Liver (tissue), 9 donors: ENCODE measurements around the gene PSMB7. TPM values are rescaled to one million over a fixed set of nuclear protein-coding genes. Genes with fewer than 3 reads are reported as not detected.

ENCODE experiments used
- DNase-seq: peaks from one replicate; pipeline ENCODE4 v3.0.0-alpha.2; 2017; ENCODE audit warnings: low spot score
- H3K27ac ChIP-seq, 2 donors: one replicate each; pipeline ENCODE4 v1.7.0; 2013; ENCODE audit warnings: inconsistent platforms in 2 of 2, low read length in 2 of 2, control low read depth in 1 of 2, low read depth in 1 of 2, mild to moderate bottlenecking in 1 of 2
- H3K27me3 ChIP-seq, 4 donors: one replicate each; pipeline versions ENCODE4 v1.6.1 to v1.7.0; 2013; ENCODE audit warnings: low read length in 3 of 4, inconsistent platforms in 1 of 4, mild to moderate bottlenecking in 1 of 4, moderate library complexity in 1 of 4; ENCODE audit not compliant: control insufficient read depth in 4 of 4, insufficient read depth in 4 of 4
- H3K36me3 ChIP-seq, 4 donors: one replicate each; pipeline versions ENCODE4 v1.6.1 to v1.7.0; 2013; ENCODE audit warnings: low read length in 3 of 4, mild to moderate bottlenecking in 3 of 4, low read depth in 1 of 4, moderate library complexity in 1 of 4; ENCODE audit not compliant: control insufficient read depth in 4 of 4, insufficient read depth in 3 of 4
- H3K4me1 ChIP-seq, 4 donors: one replicate each; pipeline versions ENCODE4 v1.6.1 to v1.7.0; 2013; ENCODE audit warnings: low read length in 3 of 4, mild to moderate bottlenecking in 3 of 4, moderate library complexity in 1 of 4; ENCODE audit not compliant: control insufficient read depth in 4 of 4, insufficient read depth in 4 of 4
- H3K4me3 ChIP-seq, 3 donors: one replicate each; pipeline versions ENCODE4 v1.6.1 to v1.7.0; 2013; ENCODE audit warnings: low read length in 3 of 3, control low read depth in 1 of 3, low read depth in 1 of 3, mild to moderate bottlenecking in 1 of 3
- H3K9ac ChIP-seq, 2 donors: one replicate each; pipeline ENCODE4 v1.7.0; 2013; ENCODE audit warnings: low read length in 2 of 2, mild to moderate bottlenecking in 2 of 2, moderate library complexity in 2 of 2, control low read depth in 1 of 2, low read depth in 1 of 2
- H3K9me3 ChIP-seq, 4 donors: one replicate each; pipeline versions ENCODE4 v1.6.1 to v1.7.0; 2013; ENCODE audit warnings: low read length in 3 of 4; ENCODE audit not compliant: control insufficient read depth in 4 of 4
- ATF3 ChIP-seq: IDR thresholded peaks from 2 replicates; pipeline ENCODE4 v1.6.1; 2016; ENCODE audit warnings: antibody characterized with exemption
- EGR1 ChIP-seq, 2 donors: IDR thresholded peaks; 2 replicates each; pipeline ENCODE4 v1.6.1; 2016 to 2018; ENCODE audit warnings: antibody characterized with exemption in 2 of 2, low read depth in 2 of 2
- FOXA1 ChIP-seq: IDR thresholded peaks from 2 replicates; pipeline ENCODE4 v1.6.1; 2016; ENCODE audit warnings: antibody characterized with exemption
- FOXA2 ChIP-seq: IDR thresholded peaks from 2 replicates; pipeline ENCODE4 v1.6.1; 2016; ENCODE audit warnings: antibody characterized with exemption
- GABPA ChIP-seq, 2 donors: IDR thresholded peaks in 1 of 2; conservative IDR thresholded peaks in 1 of 2; 2 replicates each; pipeline ENCODE4 v1.6.1; 2016; ENCODE audit warnings: antibody characterized with exemption in 2 of 2, mild to moderate bottlenecking in 1 of 2, moderate library complexity in 1 of 2
- HNF4A ChIP-seq, 2 donors: conservative IDR thresholded peaks; 2 replicates each; pipeline ENCODE4 v1.6.1; 2016; ENCODE audit warnings: antibody characterized with exemption in 2 of 2, mild to moderate bottlenecking in 2 of 2
- JUND ChIP-seq, 2 donors: IDR thresholded peaks; 2 replicates each; pipeline ENCODE4 v1.6.1; 2016; ENCODE audit warnings: antibody characterized with exemption in 2 of 2
- MAX ChIP-seq: IDR thresholded peaks from 2 replicates; pipeline ENCODE4 v1.6.1; 2016; ENCODE audit warnings: antibody characterized with exemption
- NR2F2 ChIP-seq: IDR thresholded peaks from 2 replicates; pipeline ENCODE4 v1.6.1; 2016; ENCODE audit warnings: antibody characterized with exemption
- RAD21 ChIP-seq, 2 donors: IDR thresholded peaks; 2 replicates each; pipeline ENCODE4 v1.6.1; 2016; ENCODE audit warnings: antibody characterized with exemption in 2 of 2, mild to moderate bottlenecking in 2 of 2
- REST ChIP-seq: IDR thresholded peaks from 2 replicates; pipeline ENCODE4 v1.6.1; 2016; ENCODE audit warnings: antibody characterized with exemption, mild to moderate bottlenecking
- RXRA ChIP-seq, 2 donors: IDR thresholded peaks; 2 replicates each; pipeline ENCODE4 v1.6.1; 2017 to 2018; ENCODE audit warnings: antibody characterized with exemption in 2 of 2, mild to moderate bottlenecking in 1 of 2
- SP1 ChIP-seq: IDR thresholded peaks from 2 replicates; pipeline ENCODE4 v1.6.1; 2018; ENCODE audit warnings: antibody characterized with exemption, mild to moderate bottlenecking
- TAF1 ChIP-seq: conservative IDR thresholded peaks from 2 replicates; pipeline ENCODE4 v1.6.1; 2016; ENCODE audit warnings: antibody characterized with exemption, mild to moderate bottlenecking
- YY1 ChIP-seq: IDR thresholded peaks from 2 replicates; pipeline ENCODE4 v1.6.1; 2016; ENCODE audit warnings: antibody characterized with exemption, mild to moderate bottlenecking
- WGBS: extraction: QIAGEN DNeasy Blood & Tissue Kit; methylation state at CpG from one replicate; pipeline ENCODE4 v1.1.7; 2013; 5-methylcytosine and 5-hydroxymethylcytosine counted together
- polyA plus RNA-seq, 2 donors: library from polyadenylated mRNA; stranded (reverse) in 1 of 2; unstranded in 1 of 2; fragments of 200-250 nt in 1 of 2; fragments of >200 nt in 1 of 2; fragmentation: Nextera tagmentation in 1 of 2; extraction: Ambion mirVana in 1 of 2; gene quantifications; one replicate each; pipeline versions ENCODE4 v1.2.1 to v1.2.3, GENCODE V29; 2013 to 2015
- total RNA-seq, 2 donors: library from RNA; depleted of rRNA; stranded (reverse); fragments of >200 nt; gene quantifications; one replicate each; pipeline ENCODE4 v1.2.3, GENCODE V29; 2014
- TF ChIP-seq, protein P1 (sequence below): IDR thresholded peaks from 2 replicates; pipeline ENCODE4 v1.6.1; 2016; ENCODE audit warnings: antibody characterized with exemption
- TF ChIP-seq, protein P2 (sequence below): fragments of 150-350 bp; IDR thresholded peaks from 2 replicates; pipeline ENCODE4 v1.5.1; 2017; ENCODE audit warnings: improper control_type of control experiment, low read depth, low read length; ENCODE audit not compliant: missing input control
- donor health status: healthy.
- donor health status: healthy.
- donor health status: healthy.
- donor health status: healthy.
- donor health status: healthy.

PSMB7 gene
- total and polyA plus RNA-seq, 4 donors: 90.9 to 183 (median 134) TPM

GRCh38 chr9:124345063-124345462 is 70.2 kb downstream of the PSMB7 start:
- peaks cover 7 to 69% (median 28%) of the 10 kb centered on the region in 4 donors for H3K36me3 ChIP-seq
- peaks cover 0 to 4% (median under 1%) of the 10 kb centered on the region in 4 donors for H3K4me1 ChIP-seq
- no peak overlapping the region for H3K4me3 ChIP-seq
- H3K9ac ChIP-seq: no peak overlapping the region
- 90% methylated on average over 14 of the region's 14 CpGs for WGBS
- no peak for DNase-seq
- TF ChIP-seq SP1: no peak
- TF ChIP-seq RXRA (IDR thresholded peaks at IDR 0.05): no peak
- TF ChIP-seq, protein P1, sequence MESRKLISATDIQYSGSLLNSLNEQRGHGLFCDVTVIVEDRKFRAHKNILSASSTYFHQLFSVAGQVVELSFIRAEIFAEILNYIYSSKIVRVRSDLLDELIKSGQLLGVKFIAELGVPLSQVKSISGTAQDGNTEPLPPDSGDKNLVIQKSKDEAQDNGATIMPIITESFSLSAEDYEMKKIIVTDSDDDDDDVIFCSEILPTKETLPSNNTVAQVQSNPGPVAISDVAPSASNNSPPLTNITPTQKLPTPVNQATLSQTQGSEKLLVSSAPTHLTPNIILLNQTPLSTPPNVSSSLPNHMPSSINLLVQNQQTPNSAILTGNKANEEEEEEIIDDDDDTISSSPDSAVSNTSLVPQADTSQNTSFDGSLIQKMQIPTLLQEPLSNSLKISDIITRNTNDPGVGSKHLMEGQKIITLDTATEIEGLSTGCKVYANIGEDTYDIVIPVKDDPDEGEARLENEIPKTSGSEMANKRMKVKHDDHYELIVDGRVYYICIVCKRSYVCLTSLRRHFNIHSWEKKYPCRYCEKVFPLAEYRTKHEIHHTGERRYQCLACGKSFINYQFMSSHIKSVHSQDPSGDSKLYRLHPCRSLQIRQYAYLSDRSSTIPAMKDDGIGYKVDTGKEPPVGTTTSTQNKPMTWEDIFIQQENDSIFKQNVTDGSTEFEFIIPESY: no peak
- TF ChIP-seq TAF1: no peak
- TF ChIP-seq HNF4A (conservative IDR thresholded peaks at IDR 0.05): no peak
- no peak for TF ChIP-seq MAX
- no peak for TF ChIP-seq GABPA (IDR thresholded peaks at IDR 0.05 in 1 of 2, conservative IDR thresholded peaks at IDR 0.05 in 1 of 2)
- no peak for TF ChIP-seq YY1
- no peak for TF ChIP-seq JUND (IDR thresholded peaks at IDR 0.05)
- TF ChIP-seq, protein P2, sequence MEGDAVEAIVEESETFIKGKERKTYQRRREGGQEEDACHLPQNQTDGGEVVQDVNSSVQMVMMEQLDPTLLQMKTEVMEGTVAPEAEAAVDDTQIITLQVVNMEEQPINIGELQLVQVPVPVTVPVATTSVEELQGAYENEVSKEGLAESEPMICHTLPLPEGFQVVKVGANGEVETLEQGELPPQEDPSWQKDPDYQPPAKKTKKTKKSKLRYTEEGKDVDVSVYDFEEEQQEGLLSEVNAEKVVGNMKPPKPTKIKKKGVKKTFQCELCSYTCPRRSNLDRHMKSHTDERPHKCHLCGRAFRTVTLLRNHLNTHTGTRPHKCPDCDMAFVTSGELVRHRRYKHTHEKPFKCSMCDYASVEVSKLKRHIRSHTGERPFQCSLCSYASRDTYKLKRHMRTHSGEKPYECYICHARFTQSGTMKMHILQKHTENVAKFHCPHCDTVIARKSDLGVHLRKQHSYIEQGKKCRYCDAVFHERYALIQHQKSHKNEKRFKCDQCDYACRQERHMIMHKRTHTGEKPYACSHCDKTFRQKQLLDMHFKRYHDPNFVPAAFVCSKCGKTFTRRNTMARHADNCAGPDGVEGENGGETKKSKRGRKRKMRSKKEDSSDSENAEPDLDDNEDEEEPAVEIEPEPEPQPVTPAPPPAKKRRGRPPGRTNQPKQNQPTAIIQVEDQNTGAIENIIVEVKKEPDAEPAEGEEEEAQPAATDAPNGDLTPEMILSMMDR: no peak
- TF ChIP-seq ATF3: no peak
- no peak for TF ChIP-seq RAD21 (IDR thresholded peaks at IDR 0.05)
- no peak for TF ChIP-seq EGR1 (IDR thresholded peaks at IDR 0.05; ENCODE audit: low read depth in 2 of 2)
- TF ChIP-seq FOXA1: no peak
- TF ChIP-seq NR2F2: no peak
- no peak for TF ChIP-seq FOXA2
- TF ChIP-seq REST: no peak
- H3K9me3 ChIP-seq: no peaks in the 10 kb centered on the region
- no peak overlapping the region for H3K27ac ChIP-seq
- no peaks in the 10 kb centered on the region for H3K27me3 ChIP-seq
